HCT116 (cell line): Measurements from ENCODE around the gene ADAMTS15. TPM values are rescaled to one million over a fixed set of nuclear protein-coding genes. Genes with fewer than 3 reads are reported as not detected.

Experiments
- ATAC-seq: fragments of 200-7000 bp; cut with Tn5 transposase; 2 replicates; pipeline ENCODE4 v1.9.1; 2020; ENCODE audit warnings: mild to moderate bottlenecking, moderate library complexity
- BruUV-seq: library from RNA; stranded (reverse); fragments of 400-500 nt; replicated peaks from 2 replicates; lab custom pipeline; 2021; lab: Mats Ljungman, UMichigan
- CTCF ChIA-PET: fragments of 300-600 bp; sonication (Branson Sonifier 250); formaldehyde crosslinking; loops from one replicate; lab custom pipeline; 2021; ENCODE audit warnings: antibody characterized with exemption; lab: Charles Lee
- POLR2A ChIA-PET: fragments of 300-600, 350-600 bp; sonication (Branson Sonifier 250); formaldehyde crosslinking; loops from one replicate; lab custom pipeline; 2021; ENCODE audit warnings: antibody characterized with exemption; lab: Charles Lee
- RAD21 ChIA-PET, 2 experiments: fragments of 300-600 bp; sonication (Branson Sonifier 250); formaldehyde crosslinking; loops; one replicate each; lab custom pipeline; 2023; ENCODE audit warnings: low total read pairs in 2 of 2; ENCODE audit not compliant: uncharacterized antibody in 2 of 2, unreplicated experiment in 2 of 2, low non-redundant PET in 1 of 2; lab: Charles Lee
- DNase-seq: peaks from one replicate; pipeline ENCODE4 v3.0.0-alpha.2; 2010; ENCODE audit warnings: low read depth, low spot score
- H2AFZ ChIP-seq: fragments of 200-600 bp; shearing (Covaris generic), sonication (generic); 2 replicates; pipeline ENCODE4 v1.6.1; 2017; ENCODE audit warnings: low read depth, mixed run types, mixed read lengths, antibody characterized with exemption, low read length; ENCODE audit not compliant: poor library complexity, severe bottlenecking
- H3K27ac ChIP-seq: 2 replicates; pipeline ENCODE4 v1.5.1; 2012; ENCODE audit warnings: low read depth, low read length
- H3K27me3 ChIP-seq: fragments of 200-600 bp; sonication (generic); 2 replicates; pipeline ENCODE4 v1.6.1; 2016; ENCODE audit warnings: mixed run types, low read length, mixed read lengths; ENCODE audit not compliant: insufficient read depth
- H3K36me3 ChIP-seq, 2 experiments: fragments of 200-500 bp in 1 of 2; fragments of 200-600 bp in 1 of 2; sonication (Bioruptor generic) in 1 of 2; sonication (generic) in 1 of 2; 2 replicates each; pipeline versions ENCODE4 v1.5.1 to v1.6.1; 2014 to 2016; ENCODE audit warnings: low read length in 2 of 2, inconsistent platforms in 1 of 2, mixed read lengths in 1 of 2, mixed run types in 1 of 2; ENCODE audit not compliant: insufficient read depth in 2 of 2, control insufficient read depth in 1 of 2
- H3K4me1 ChIP-seq, 2 experiments: fragments of 200-600 bp in 1 of 2; sonication (generic) in 1 of 2; 2 replicates each; pipeline versions ENCODE4 v1.5.1 to v1.6.1; 2012 to 2017; ENCODE audit warnings: low read length in 2 of 2, inconsistent platforms in 1 of 2, mild to moderate bottlenecking in 1 of 2, mixed read lengths in 1 of 2, mixed run types in 1 of 2, moderate library complexity in 1 of 2; ENCODE audit not compliant: insufficient read depth in 2 of 2, control insufficient read depth in 1 of 2
- H3K4me2 ChIP-seq: fragments of 200-600 bp; sonication (generic); 2 replicates; pipeline ENCODE4 v1.6.1; 2017; ENCODE audit warnings: mixed run types, low read length, mixed read lengths
- H3K4me3 ChIP-seq, 2 experiments: fragments of 200-600 bp in 1 of 2; sonication (generic) in 1 of 2; replicated peaks in 1 of 2; 2 replicates each; pipeline ENCODE4 v1.5.1; 2011 to 2016; ENCODE audit warnings: low read length in 2 of 2, control low read depth in 1 of 2, low read depth in 1 of 2, mild to moderate bottlenecking in 1 of 2, mixed read lengths in 1 of 2, mixed run types in 1 of 2
- H3K79me2 ChIP-seq: fragments of 200-600 bp; sonication (generic); 2 replicates; pipeline ENCODE4 v1.6.1; 2017; ENCODE audit warnings: mild to moderate bottlenecking, mixed run types, low read length, moderate library complexity, mixed read lengths; ENCODE audit not compliant: insufficient read depth
- H3K9ac ChIP-seq: fragments of 200-600 bp; sonication (generic); 2 replicates; pipeline ENCODE4 v1.6.1; 2016; ENCODE audit warnings: low read length, mixed read lengths
- H3K9me2 ChIP-seq: fragments of 200-600 bp; sonication (generic), shearing (Covaris generic); 2 replicates; pipeline ENCODE4 v1.6.1; 2017; ENCODE audit warnings: mixed run types, mild to moderate bottlenecking, moderate library complexity; ENCODE audit not compliant: insufficient read depth
- H3K9me3 ChIP-seq, 2 experiments: fragments of 200-500 bp in 1 of 2; fragments of 200-600 bp in 1 of 2; sonication (Bioruptor generic) in 1 of 2; sonication (generic) in 1 of 2; 2 replicates each; pipeline ENCODE4 v1.6.1; 2014 to 2017; ENCODE audit warnings: low read length in 2 of 2, mixed read lengths in 2 of 2, inconsistent platforms in 1 of 2, low read depth in 1 of 2, mild to moderate bottlenecking in 1 of 2, mixed run types in 1 of 2, moderate library complexity in 1 of 2; ENCODE audit not compliant: control insufficient read depth in 1 of 2, insufficient read depth in 1 of 2
- H4K20me1 ChIP-seq: fragments of 200-600 bp; sonication (generic), shearing (Covaris generic); 2 replicates; pipeline ENCODE4 v1.6.1; 2017; ENCODE audit warnings: mixed run types, mild to moderate bottlenecking, moderate library complexity; ENCODE audit not compliant: insufficient read depth
- CBX3 ChIP-seq: IDR thresholded peaks from 2 replicates; pipeline ENCODE4 v1.6.1; 2012; ENCODE audit warnings: low read depth
- CEBPB ChIP-seq: IDR thresholded peaks from 2 replicates; pipeline ENCODE4 v1.6.1; 2012; ENCODE audit warnings: low read depth
- CTCF ChIP-seq, 3 experiments: fragments of 200-600 bp in 1 of 3; sonication (generic) in 1 of 3; IDR thresholded peaks in 2 of 3; conservative IDR thresholded peaks in 1 of 3; 2 replicates each; pipeline ENCODE4 v1.5.1; 2012 to 2017; ENCODE audit warnings: low read depth in 2 of 3, low read length in 2 of 3, antibody characterized with exemption in 1 of 3, borderline replicate concordance in 1 of 3, control low read depth in 1 of 3, mild to moderate bottlenecking in 1 of 3, mixed read lengths in 1 of 3, mixed run types in 1 of 3, moderate library complexity in 1 of 3; ENCODE audit not compliant: insufficient read depth in 1 of 3
- EGR1 ChIP-seq: IDR thresholded peaks from 2 replicates; pipeline ENCODE4 v1.6.1; 2012; ENCODE audit warnings: low read depth
- ELF1 ChIP-seq: IDR thresholded peaks from 2 replicates; pipeline ENCODE4 v1.6.1; 2012; ENCODE audit warnings: low read depth, borderline replicate concordance
- EZH2 ChIP-seq: fragments of 200-600 bp; sonication (generic); IDR thresholded peaks from 2 replicates; pipeline ENCODE4 v1.6.1; 2017; ENCODE audit warnings: antibody characterized with exemption, mixed run types
- EZH2phosphoT487 ChIP-seq: fragments of 200-600 bp; IDR thresholded peaks from 2 replicates; pipeline ENCODE4 v1.6.1; 2018; ENCODE audit warnings: antibody characterized with exemption, borderline replicate concordance
- JUND ChIP-seq: IDR thresholded peaks from 2 replicates; pipeline ENCODE4 v1.6.1; 2012
- POLR2AphosphoS5 ChIP-seq: IDR thresholded peaks from 2 replicates; pipeline ENCODE4 v1.6.1; 2011; ENCODE audit warnings: mild to moderate bottlenecking, low read depth, low read length, moderate library complexity
- SP1 ChIP-seq: IDR thresholded peaks from 2 replicates; pipeline ENCODE4 v1.6.1; 2012; ENCODE audit warnings: low read depth
- SRF ChIP-seq: IDR thresholded peaks from 2 replicates; pipeline ENCODE4 v1.6.1; 2012; ENCODE audit warnings: low read depth
- TCF7L2 ChIP-seq: IDR thresholded peaks from 2 replicates; pipeline ENCODE4 v1.7.0; 2011; ENCODE audit warnings: borderline replicate concordance, inconsistent platforms; ENCODE audit not compliant: insufficient read depth, insufficient read length; ENCODE audit errors: extremely low read depth
- YY1 ChIP-seq: IDR thresholded peaks from 2 replicates; pipeline ENCODE4 v1.6.1; 2011; ENCODE audit warnings: low read length, low read depth, moderate library complexity, mild to moderate bottlenecking; ENCODE audit not compliant: insufficient replicate concordance; ENCODE audit errors: extremely low read depth
- ZBTB33 ChIP-seq: IDR thresholded peaks from 2 replicates; pipeline ENCODE4 v1.6.1; 2011; ENCODE audit warnings: mild to moderate bottlenecking, low read length, moderate library complexity; ENCODE audit not compliant: insufficient replicate concordance; ENCODE audit errors: extremely low read depth
- ZFX ChIP-seq: fragments of 450-650 bp; IDR thresholded peaks from 2 replicates; pipeline ENCODE4 v1.6.1; 2017
- intact Hi-C: fragments of 100-400 bp; cut with micrococcal nuclease; formaldehyde crosslinking; loops from 2 replicates; pipeline ENCODE4 v1.10.0; 2022
- total RNA-seq: library from RNA; stranded (reverse); gene quantifications from one replicate; pipeline ENCODE4 v1.2.1, GENCODE V29; 2021; ENCODE audit not compliant: unreplicated experiment
- TF ChIP-seq, protein P1 (sequence below): IDR thresholded peaks from 2 replicates; pipeline ENCODE4 v1.6.1; 2012

ADAMTS15 gene
- total RNA-seq, 1 experiment from 2014 or later = 0.44 TPM

DNA sequence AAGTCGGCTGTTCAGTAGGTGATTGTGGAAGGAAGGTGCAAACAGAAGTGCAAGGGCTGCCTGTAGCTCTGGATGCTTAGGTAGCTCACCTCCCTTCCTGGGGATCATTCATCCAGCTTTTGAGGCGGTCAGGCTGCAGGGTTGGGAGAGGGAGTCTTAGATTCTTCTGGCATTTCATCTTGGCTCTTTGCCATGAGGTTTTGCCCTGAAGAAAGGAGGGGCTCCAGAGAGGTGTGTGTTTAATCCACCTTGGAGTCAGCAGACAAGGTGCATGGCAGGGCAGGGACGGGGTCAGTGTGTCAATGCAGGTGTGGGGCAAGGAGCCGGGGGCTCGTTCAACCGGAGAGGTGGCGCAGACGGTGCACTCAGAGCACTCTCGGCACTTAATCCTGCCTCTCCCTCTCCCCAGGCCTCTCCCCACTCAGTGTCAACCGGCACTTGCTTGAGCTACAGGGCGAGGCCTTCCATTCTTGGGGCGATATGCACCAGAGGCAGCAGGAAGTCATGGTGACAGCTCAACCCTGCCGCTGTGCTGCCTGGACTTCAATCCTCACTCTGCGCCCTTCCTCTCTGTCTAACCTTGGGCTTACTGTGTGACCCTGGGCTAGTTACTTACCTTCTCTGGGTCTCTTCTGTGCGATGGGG lies 7.2 kb downstream of the ADAMTS15 start:
- no peak overlapping the region for H3K27ac ChIP-seq
- RAD21 ChIA-PET = no interaction called here
- no peak for DNase-seq
- H3K9me2 ChIP-seq = no peaks in the 10 kb centered on the region
- intact Hi-C loops = no loop called here
- H3K79me2 ChIP-seq = no peaks in the 10 kb centered on the region
- no peak for ATAC-seq
- H2AFZ ChIP-seq = no peak overlapping the region
- TF ChIP-seq ELF1 (no peak), TCF7L2 (no peak)
- no peaks in the 10 kb centered on the region for H3K9me3 ChIP-seq
- H3K9ac ChIP-seq = no peak overlapping the region
- no peak overlapping the region for H3K4me2 ChIP-seq
- POLR2A ChIA-PET = no interaction called here
- H4K20me1 ChIP-seq = no peaks in the 10 kb centered on the region
- no peaks in the 10 kb centered on the region for H3K4me1 ChIP-seq
- no TSS peak for BruUV-seq
- CTCF ChIA-PET = no interaction called here
- no peaks in the 10 kb centered on the region for H3K36me3 ChIP-seq
- no peak overlapping the region for H3K4me3 ChIP-seq
- H3K27me3 ChIP-seq = no peaks in the 10 kb centered on the region

DNA sequence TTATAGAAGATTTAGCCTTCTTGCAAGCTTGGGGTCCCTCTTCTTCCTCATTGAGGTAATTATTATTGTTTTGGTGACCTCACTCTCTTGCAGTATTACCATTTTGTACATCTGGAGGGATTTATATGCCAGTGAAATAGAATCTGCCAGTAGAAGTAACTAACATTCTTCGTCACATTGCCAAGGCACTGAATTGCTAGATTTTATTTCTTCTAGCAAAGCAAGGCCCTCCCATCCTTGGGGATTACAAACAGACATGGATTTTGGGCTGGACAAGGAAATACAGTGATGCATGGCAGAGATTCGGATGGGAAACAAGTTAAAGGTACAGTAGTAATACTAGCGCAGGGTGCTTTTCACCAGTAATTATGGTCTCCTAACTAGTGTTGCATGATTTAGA lies 7.8 kb downstream of the ADAMTS15 start:
- Histone ChIP-seq H3K4me2 (no peak overlapping the region), H3K9ac (no peak overlapping the region), H2AFZ (no peak overlapping the region), H3K4me3 (no peak overlapping the region), H3K9me2 (no peaks in the 10 kb centered on the region), H4K20me1 (no peaks in the 10 kb centered on the region), H3K27ac (no peak overlapping the region), H3K27me3 (no peaks in the 10 kb centered on the region), H3K79me2 (no peaks in the 10 kb centered on the region), H3K9me3 (no peaks in the 10 kb centered on the region), H3K36me3 (no peaks in the 10 kb centered on the region), H3K4me1 (no peaks in the 10 kb centered on the region)
- DNase-seq (no peak), ATAC-seq (no peak)
- intact Hi-C loops = no loop called here
- BruUV-seq = no TSS peak
- RAD21 ChIA-PET = no interaction called here
- POLR2A ChIA-PET = no interaction called here
- CTCF ChIA-PET = no interaction called here
- TF ChIP-seq CEBPB (no peak), TCF7L2 (no peak), ZFX (no peak), EZH2 (no peak), ZBTB33 (no peak), EGR1 (no peak), JUND (no peak), YY1 (no peak), ELF1 (no peak), SP1 (no peak), POLR2AphosphoS5 (no peak), CBX3 (no peak), CTCF (IDR thresholded peaks at IDR 0.05 in 2 of 3, conservative IDR thresholded peaks at IDR 0.05 in 1 of 3; ENCODE audit: borderline replicate concordance in 1 of 3, insufficient read depth in 1 of 3, low read depth in 2 of 3, low read length in 2 of 3) (no peak), EZH2phosphoT487 (no peak), SRF (no peak)
- TF ChIP-seq, protein P1, sequence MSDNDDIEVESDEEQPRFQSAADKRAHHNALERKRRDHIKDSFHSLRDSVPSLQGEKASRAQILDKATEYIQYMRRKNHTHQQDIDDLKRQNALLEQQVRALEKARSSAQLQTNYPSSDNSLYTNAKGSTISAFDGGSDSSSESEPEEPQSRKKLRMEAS = no peak
